H1 (cell line): ENCODE data around the gene HS3ST5. TPM values are rescaled to one million over a fixed set of nuclear protein-coding genes. Genes with fewer than 3 reads are reported as not detected.

Experiments
- CTCF ChIA-PET: fragments of 300-600 bp; sonication (Branson Sonifier 250); formaldehyde crosslinking; loops from one replicate; lab custom pipeline; 2021; ENCODE audit not compliant: partially characterized antibody; lab: Charles Lee
- POLR2A ChIA-PET: fragments of 300-600 bp; sonication (Branson Sonifier 250); formaldehyde crosslinking; loops from one replicate; lab custom pipeline; 2021; ENCODE audit warnings: inconsistent platforms; ENCODE audit not compliant: partially characterized antibody; lab: Charles Lee
- DNase-seq, 2 experiments: peaks; one replicate each; pipeline versions ENCODE4 v3.0.0 to v3.0.0-alpha.2; 2010 to 2022; ENCODE audit warnings: low spot score in 2 of 2, low read depth in 1 of 2, mixed read lengths in 1 of 2
- FAIRE-seq: peaks from 2 replicates; lab custom pipeline; 2011; peaks lifted over from hg19 to GRCh38; lab: Jason Lieb, UNC
- H2AFZ ChIP-seq: 2 replicates; pipeline ENCODE4 v1.8.1; 2012; ENCODE audit warnings: low read length, inconsistent platforms
- H2AK5ac ChIP-seq: 2 replicates; pipeline ENCODE4 v1.6.1; 2013; ENCODE audit warnings: low read depth, low read length
- H2BK120ac ChIP-seq: replicated peaks from 2 replicates; pipeline ENCODE3; 2013; ENCODE audit warnings: low read depth, low read length, inconsistent platforms
- H2BK12ac ChIP-seq: 2 replicates; pipeline ENCODE4 v1.6.1; 2013; ENCODE audit warnings: low read depth, low read length
- H2BK15ac ChIP-seq: 2 replicates; pipeline ENCODE4 v1.6.1; 2013; ENCODE audit warnings: low read length
- H2BK20ac ChIP-seq: 2 replicates; pipeline ENCODE4 v1.6.1; 2013; ENCODE audit warnings: low read length
- H2BK5ac ChIP-seq: 2 replicates; pipeline ENCODE4 v1.6.1; 2013; ENCODE audit warnings: low read depth, low read length
- H3K14ac ChIP-seq: 2 replicates; pipeline ENCODE4 v1.6.1; 2013; ENCODE audit warnings: inconsistent platforms; ENCODE audit not compliant: insufficient read length
- H3K18ac ChIP-seq: 2 replicates; pipeline ENCODE4 v1.6.1; 2013; ENCODE audit warnings: low read length; ENCODE audit errors: extremely low read depth
- H3K23ac ChIP-seq: 2 replicates; pipeline ENCODE4 v1.6.1; 2013; ENCODE audit warnings: inconsistent platforms; ENCODE audit not compliant: insufficient read length
- H3K23me2 ChIP-seq: 2 replicates; pipeline ENCODE4 v1.6.1; 2013; ENCODE audit warnings: low read depth, low read length
- H3K27ac ChIP-seq: 2 replicates; pipeline ENCODE4 v1.6.1; 2011; ENCODE audit warnings: low read depth, low read length, inconsistent platforms
- H3K27me3 ChIP-seq, 4 experiments: replicated peaks in 1 of 4; 1 replicate in 1 of 4; 2 replicates in 3 of 4; pipeline versions ENCODE4 v1.6.1 to v1.8.1; 2011 to 2013; ENCODE audit warnings: low read length in 3 of 4, mild to moderate bottlenecking in 3 of 4, inconsistent platforms in 2 of 4, mixed read lengths in 2 of 4, moderate library complexity in 1 of 4; ENCODE audit not compliant: control insufficient read depth in 3 of 4, insufficient read depth in 3 of 4; ENCODE audit errors: extremely low read depth in 1 of 4
- H3K36me3 ChIP-seq, 4 experiments: 2 replicates each; pipeline versions ENCODE4 v1.6.1 to v1.8.1; 2011 to 2013; ENCODE audit warnings: mild to moderate bottlenecking in 4 of 4, low read length in 3 of 4, moderate library complexity in 2 of 4, control low read depth in 1 of 4, inconsistent platforms in 1 of 4; ENCODE audit not compliant: insufficient read depth in 4 of 4, control insufficient read depth in 2 of 4
- H3K4ac ChIP-seq: replicated peaks from 2 replicates; pipeline ENCODE3; 2013; ENCODE audit warnings: low read length, low read depth, mixed read lengths, inconsistent platforms; ENCODE audit not compliant: insufficient read length
- H3K4me1 ChIP-seq, 4 experiments: replicated peaks in 1 of 4; 1 replicate in 1 of 4; 2 replicates in 3 of 4; pipeline versions ENCODE4 v1.6.1 to v1.8.1; 2011 to 2013; ENCODE audit warnings: low read length in 3 of 4, inconsistent platforms in 2 of 4, mixed read lengths in 1 of 4; ENCODE audit not compliant: insufficient read depth in 4 of 4, control insufficient read depth in 3 of 4
- H3K4me2 ChIP-seq, 2 experiments: 2 replicates each; pipeline versions ENCODE4 v1.6.1 to v1.8.1; 2011 to 2013; ENCODE audit warnings: low read depth in 2 of 2, low read length in 2 of 2, control low read depth in 1 of 2, inconsistent platforms in 1 of 2, mild to moderate bottlenecking in 1 of 2; ENCODE audit not compliant: insufficient read depth in 1 of 2
- H3K4me3 ChIP-seq, 4 experiments: fragments of 200-600, 300-600 bp in 1 of 4; sonication (generic), shearing (Covaris generic), sonication (Bioruptor Twin) in 1 of 4; 2 replicates each; pipeline versions ENCODE4 v1.5.1 to v1.8.1; 2011 to 2016; ENCODE audit warnings: low read length in 4 of 4, low read depth in 3 of 4, control low read depth in 2 of 4, inconsistent platforms in 2 of 4, mild to moderate bottlenecking in 2 of 4, mixed read lengths in 1 of 4, moderate library complexity in 1 of 4; ENCODE audit not compliant: insufficient read depth in 2 of 4; ENCODE audit errors: extremely low read depth in 1 of 4
- H3K56ac ChIP-seq: replicated peaks from 2 replicates; pipeline ENCODE3; 2013; ENCODE audit warnings: low read depth, mild to moderate bottlenecking, mixed read lengths, low read length, inconsistent platforms; ENCODE audit not compliant: insufficient read length
- H3K79me1 ChIP-seq: 2 replicates; pipeline ENCODE4 v1.6.1; 2013; ENCODE audit warnings: low read depth, low read length, control low read depth
- H3K79me2 ChIP-seq, 2 experiments: 2 replicates each; pipeline versions ENCODE4 v1.6.1 to v1.8.1; 2012 to 2013; ENCODE audit warnings: low read length in 2 of 2, mild to moderate bottlenecking in 2 of 2, inconsistent platforms in 1 of 2; ENCODE audit not compliant: insufficient read depth in 2 of 2, control insufficient read depth in 1 of 2
- H3K9ac ChIP-seq, 4 experiments: replicated peaks in 1 of 4; 1 replicate in 1 of 4; 2 replicates in 3 of 4; pipeline versions ENCODE4 v1.6.1 to v1.8.1; 2011 to 2013; ENCODE audit warnings: low read depth in 3 of 4, low read length in 3 of 4, control low read depth in 2 of 4, mild to moderate bottlenecking in 2 of 4, moderate library complexity in 2 of 4, inconsistent platforms in 1 of 4; ENCODE audit errors: extremely low read depth in 1 of 4
- H3K9me3 ChIP-seq, 2 experiments: 2 replicates each; pipeline versions ENCODE4 v1.6.1 to v1.8.1; 2012 to 2013; ENCODE audit warnings: mild to moderate bottlenecking in 2 of 2, moderate library complexity in 2 of 2, control low read depth in 1 of 2, inconsistent platforms in 1 of 2, low read depth in 1 of 2, low read length in 1 of 2, mixed read lengths in 1 of 2; ENCODE audit not compliant: insufficient read depth in 2 of 2
- H4K20me1 ChIP-seq, 2 experiments: replicated peaks in 1 of 2; 2 replicates each; pipeline versions ENCODE3 to v1.8.1; 2011 to 2013; ENCODE audit warnings: inconsistent platforms in 2 of 2, low read length in 2 of 2, mild to moderate bottlenecking in 1 of 2; ENCODE audit not compliant: insufficient read depth in 2 of 2, control insufficient read depth in 1 of 2
- H4K5ac ChIP-seq: 2 replicates; pipeline ENCODE4 v1.6.1; 2013; ENCODE audit warnings: low read length, low read depth, mixed read lengths, inconsistent platforms; ENCODE audit not compliant: insufficient read length
- H4K8ac ChIP-seq: 2 replicates; pipeline ENCODE4 v1.8.0; 2013; ENCODE audit warnings: mild to moderate bottlenecking, moderate library complexity, low read length, inconsistent platforms; ENCODE audit not compliant: insufficient read depth; ENCODE audit errors: extremely low read depth
- H4K91ac ChIP-seq: replicated peaks from 2 replicates; pipeline ENCODE3; 2013; ENCODE audit warnings: low read length, mixed read lengths, inconsistent platforms; ENCODE audit not compliant: insufficient read length
- CEBPB ChIP-seq: IDR thresholded peaks from 2 replicates; pipeline ENCODE4 v1.6.1; 2012; ENCODE audit warnings: low read depth, low read length
- WGBS, 2 experiments: shearing (Covaris generic) in 1 of 2; methylation state at CpG; one replicate each; pipeline versions ENCODE4 v1.1.6 to v1.1.7; 2013 to 2015; ENCODE audit warnings: low lambda C conversion rate in 2 of 2, mixed read lengths in 2 of 2, inconsistent platforms in 1 of 2, low coverage in 1 of 2, missing lambda C conversion rate in 1 of 2; ENCODE audit not compliant: insufficient replicate concordance in 2 of 2, insufficient coverage in 1 of 2, insufficient read length in 1 of 2; ENCODE audit errors: extremely low coverage in 1 of 2, missing lambda C conversion rate in 1 of 2; 5-methylcytosine and 5-hydroxymethylcytosine counted together
- polyA plus RNA-seq, 7 experiments: library from polyadenylated mRNA; depleted of rRNA in 3 of 7; stranded (reverse) in 5 of 7; unstranded in 2 of 7; fragments of >200 nt in 5 of 7; fragments of 200-250 nt in 2 of 7; gene quantifications; 1 replicate in 5 of 7; 2 replicates in 1 of 7; 4 replicates in 1 of 7; pipeline versions ENCODE4 v1.2.1 to v1.2.3, GENCODE V29; 2011 to 2013; ENCODE audit warnings: missing spikeins in 2 of 7, mixed read lengths in 2 of 7
- total RNA-seq: library from RNA; stranded (reverse); fragmentation: NEBNext Ultra II Directional; extraction: Animal tissue kit (Norgen Biotek cat#: 25700); gene quantifications from 2 replicates; pipeline ENCODE4 v1.2.1, GENCODE V29; 2021
- TF ChIP-seq, protein P1 (sequence below): IDR thresholded peaks from 2 replicates; pipeline ENCODE4 v1.6.1; 2012; ENCODE audit warnings: low read length, inconsistent platforms

HS3ST5 gene
- total and polyA plus RNA-seq, 2 of the 8 experiments (the other 6 are each of a cell fraction or from before 2014, with no cell fraction given) = 1.2 to 9.9 TPM

DNA sequence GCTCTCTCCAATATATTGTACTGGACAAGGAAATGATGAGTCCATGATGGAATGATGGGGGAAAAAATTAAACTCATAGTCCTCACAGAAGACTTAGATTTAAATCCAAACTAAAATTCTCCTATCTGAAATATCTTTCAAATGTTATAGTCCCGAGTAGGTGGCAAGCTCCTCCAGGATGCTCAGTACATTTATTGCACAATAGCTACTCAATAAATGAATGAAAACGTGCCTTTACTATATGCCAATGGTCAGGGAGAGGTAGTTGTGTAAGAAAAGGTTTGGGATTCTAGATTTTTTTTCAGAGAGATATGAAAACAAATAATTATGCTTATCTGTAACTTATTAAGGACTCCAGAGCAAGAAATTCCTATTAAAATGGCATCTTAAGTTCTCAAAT, 32.8 kb downstream of the HS3ST5 start:
- H2BK20ac ChIP-seq = no peak overlapping the region

More for the DNA sequence above, 32.8 kb downstream of the HS3ST5 start:
- Histone ChIP-seq H2BK15ac (no peak overlapping the region), H4K91ac (no peak overlapping the region), H4K5ac (no peak overlapping the region), H3K18ac (no peak overlapping the region), H3K36me3 (peaks cover 0 to 7% (median 1%) of the 10 kb centered on the region in 4 experiments; a peak in 3 of 8 replicates), H2BK120ac (no peak overlapping the region), H2BK5ac (no peak overlapping the region), H4K20me1 (no peaks in the 10 kb centered on the region), H3K4me3 (no peak overlapping the region), H2AK5ac (no peak overlapping the region), H3K9ac (no peak overlapping the region), H3K9me3 (peaks cover 6 to 9% of the 10 kb centered on the region in 2 experiments; a peak in 2 of 4 replicates), H3K14ac (no peak overlapping the region), H3K4me2 (no peak overlapping the region), H3K23me2 (no peaks in the 10 kb centered on the region), H3K4me1 (no peaks in the 10 kb centered on the region), H3K23ac (no peak overlapping the region), H3K79me2 (peaks cover 0 to 35% of the 10 kb centered on the region in 2 experiments; a peak in 3 of 4 replicates), H4K8ac (no peak overlapping the region), H3K56ac (no peak overlapping the region), H3K27ac (no peak overlapping the region), H2AFZ (no peak overlapping the region), H3K27me3 (peaks cover 0 to 1% (median 0%) of the 10 kb centered on the region in 4 experiments; a peak in 1 of 7 replicates), H2BK12ac (no peak overlapping the region), H3K79me1 (no peaks in the 10 kb centered on the region), H3K4ac (no peak overlapping the region)
- peak; percentile 73; the same call in 1 of the 2 replicates for TF ChIP-seq CEBPB
- TF ChIP-seq, protein P1, sequence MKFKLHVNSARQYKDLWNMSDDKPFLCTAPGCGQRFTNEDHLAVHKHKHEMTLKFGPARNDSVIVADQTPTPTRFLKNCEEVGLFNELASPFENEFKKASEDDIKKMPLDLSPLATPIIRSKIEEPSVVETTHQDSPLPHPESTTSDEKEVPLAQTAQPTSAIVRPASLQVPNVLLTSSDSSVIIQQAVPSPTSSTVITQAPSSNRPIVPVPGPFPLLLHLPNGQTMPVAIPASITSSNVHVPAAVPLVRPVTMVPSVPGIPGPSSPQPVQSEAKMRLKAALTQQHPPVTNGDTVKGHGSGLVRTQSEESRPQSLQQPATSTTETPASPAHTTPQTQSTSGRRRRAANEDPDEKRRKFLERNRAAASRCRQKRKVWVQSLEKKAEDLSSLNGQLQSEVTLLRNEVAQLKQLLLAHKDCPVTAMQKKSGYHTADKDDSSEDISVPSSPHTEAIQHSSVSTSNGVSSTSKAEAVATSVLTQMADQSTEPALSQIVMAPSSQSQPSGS = no peak
- 88% methylated on average over 2 of the region's 2 CpGs; no CpG with 5 or more reads in 1 of the 2 experiments for WGBS, 2 experiments
- ChIA-PET CTCF (interaction anchor here (0.6 kb wide), 1 partner anchor 202 kb away, joined by 3 read pairs; no protein-coding TSS in a partner anchor), POLR2A (no interaction called here)
- DNase-seq (no peak), FAIRE-seq (no peak)
